Measurements from ENCODE around the gene TMEM63A.

TMEM63A gene

GRCh38 chr1:225885336-225885735 lies 3.2 kb upstream of the TMEM63A start:
- Histone ChIP-seq H3K4me2 (no peak overlapping the region), H3K36me3 (ENCODE audit: insufficient read depth) (no peaks in the 10 kb centered on the region), H3K9ac (no peak overlapping the region), H3K27ac (no peak overlapping the region), H3K4me3 (IDR thresholded peaks at IDR 0.05; ENCODE audit: insufficient read depth, low read depth, low read length) (no peak overlapping the region), H2AFZ (ENCODE audit: low read depth) (no peak overlapping the region), H4K20me1 (ENCODE audit: insufficient read depth) (no peaks in the 10 kb centered on the region), H3K79me2 (ENCODE audit: insufficient read depth, low read depth) (peaks cover 11% of the 10 kb centered on the region; the same call in 1 of the 2 replicates), H3K27me3 (ENCODE audit: insufficient read depth, low read depth) (no peaks in the 10 kb centered on the region), H3K4me1 (ENCODE audit: low read depth, poor library complexity, severe bottlenecking) (peaks cover 29% of the 10 kb centered on the region)
- TF ChIP-seq CTCF (conservative IDR thresholded peaks at IDR 0.05; ENCODE audit: low read depth, low read length): no peak

GRCh38 chr1:225883616-225884265 lies 1.6 kb upstream of the TMEM63A start:
- peaks cover 45% of the 10 kb centered on the region for H3K4me1 ChIP-seq (ENCODE audit: low read depth, poor library complexity, severe bottlenecking)
- H2AFZ ChIP-seq (ENCODE audit: low read depth): peak overlapping the region; percentile 98
- peak overlapping the region; percentile 77; the same call in 1 of the 2 replicates for H3K9ac ChIP-seq

GRCh38 chr1:225882694-225883615 lies 775 bp upstream of the TMEM63A start:
- TF ChIP-seq CTCF (conservative IDR thresholded peaks at IDR 0.05; ENCODE audit: low read depth, low read length): no peak
- Histone ChIP-seq H3K27ac (peak overlapping the region; percentile 82), H4K20me1 (ENCODE audit: insufficient read depth) (no peaks in the 10 kb centered on the region), H3K27me3 (ENCODE audit: insufficient read depth, low read depth) (no peaks in the 10 kb centered on the region), H3K79me2 (ENCODE audit: insufficient read depth, low read depth) (peaks cover 29% of the 10 kb centered on the region; the same call in 1 of the 2 replicates), H3K4me3 (IDR thresholded peaks at IDR 0.05; ENCODE audit: insufficient read depth, low read depth, low read length) (no peak overlapping the region), H3K36me3 (ENCODE audit: insufficient read depth) (no peaks in the 10 kb centered on the region), H2AFZ (ENCODE audit: low read depth) (peak overlapping the region; percentile 98), H3K9ac (peak overlapping the region; percentile 77), H3K4me1 (ENCODE audit: low read depth, poor library complexity, severe bottlenecking) (peaks cover 53% of the 10 kb centered on the region), H3K4me2 (peak overlapping the region; percentile 90)

More at GRCh38 chr1:225883616-225884265, 1.6 kb upstream of the TMEM63A start:
- Histone ChIP-seq H3K27ac (peak overlapping the region; percentile 82), H3K79me2 (ENCODE audit: insufficient read depth, low read depth) (peaks cover 21% of the 10 kb centered on the region; the same call in 1 of the 2 replicates), H3K27me3 (ENCODE audit: insufficient read depth, low read depth) (no peaks in the 10 kb centered on the region), H3K4me2 (peak overlapping the region; percentile 90), H3K36me3 (ENCODE audit: insufficient read depth) (no peaks in the 10 kb centered on the region), H3K4me3 (IDR thresholded peaks at IDR 0.05; ENCODE audit: insufficient read depth, low read depth, low read length) (no peak overlapping the region), H4K20me1 (ENCODE audit: insufficient read depth) (no peaks in the 10 kb centered on the region)
- TF ChIP-seq CTCF (conservative IDR thresholded peaks at IDR 0.05; ENCODE audit: low read depth, low read length): 0 out of 2 replicates have a peak, but pooled peaks have one; percentile 11

- Histone ChIP-seq H3K27me3 (ENCODE audit: insufficient read depth, low read depth) (no peaks in the 10 kb centered on the region), H4K20me1 (ENCODE audit: insufficient read depth) (no peaks in the 10 kb centered on the region), H3K36me3 (ENCODE audit: insufficient read depth) (no peaks in the 10 kb centered on the region), H3K27ac (peak overlapping the region; percentile 82), H3K79me2 (ENCODE audit: insufficient read depth, low read depth) (peaks cover 30% of the 10 kb centered on the region; the same call in 1 of the 2 replicates), H3K9ac (peak overlapping the region; percentile 77), H3K4me1 (ENCODE audit: low read depth, poor library complexity, severe bottlenecking) (peaks cover 59% of the 10 kb centered on the region), H3K4me3 (IDR thresholded peaks at IDR 0.05; ENCODE audit: insufficient read depth, low read depth, low read length) (peak overlapping the region; percentile 92), H2AFZ (ENCODE audit: low read depth) (peak overlapping the region; percentile 98), H3K4me2 (peak overlapping the region; percentile 90)
- no peak for TF ChIP-seq CTCF (conservative IDR thresholded peaks at IDR 0.05; ENCODE audit: low read depth, low read length)
These were observed 860 bp downstream of the TMEM63A start for GRCh38 chr1:225881081-225881958.
